DMS153 treated with DMSO at 0.1 percent for 48 hours (cell line): ENCODE results near the gene KRT2.

Experiments
- DNase-seq: peaks from one replicate; lab custom pipeline; 2025; ENCODE audit not compliant: unreplicated experiment; lab: John Stamatoyannopoulos, UW

KRT2 gene

GRCh38 chr12:52667509-52667908 lies 15.5 kb upstream of the KRT2 start:
- no peak for DNase-seq

- DNase-seq: no peak
Measured at GRCh38 chr12:52666471-52666870, 14.5 kb upstream of the KRT2 start.

- DNase-seq: no peak
Measured at GRCh38 chr12:52663420-52663819, 11.4 kb upstream of the KRT2 start.

GRCh38 chr12:52662918-52663229 lies 10.9 kb upstream of the KRT2 start:
- no peak for DNase-seq

GRCh38 chr12:52662093-52662917 lies 10.3 kb upstream of the KRT2 start:
- DNase-seq: no peak

- no peak for DNase-seq
Measured at GRCh38 chr12:52661668-52662067, 9.7 kb upstream of the KRT2 start.

GRCh38 chr12:52660934-52661499 lies 9.0 kb upstream of the KRT2 start:
- no peak for DNase-seq

- no peak for DNase-seq
Measured at GRCh38 chr12:52659951-52660350, 7.9 kb upstream of the KRT2 start.

- no peak for DNase-seq
Measured at GRCh38 chr12:52659395-52659794, 7.4 kb upstream of the KRT2 start.

GRCh38 chr12:52658196-52658595 lies 6.2 kb upstream of the KRT2 start:
- DNase-seq: no peak

- no peak for DNase-seq
Measured at GRCh38 chr12:52657250-52657902, 5.4 kb upstream of the KRT2 start.

- DNase-seq: no peak
Measured at GRCh38 chr12:52656616-52657015, 4.6 kb upstream of the KRT2 start.

- no peak for DNase-seq
Measured at GRCh38 chr12:52655720-52656124, 3.7 kb upstream of the KRT2 start.

- no peak for DNase-seq
Measured at GRCh38 chr12:52655251-52655650, 3.2 kb upstream of the KRT2 start.

- DNase-seq: no peak
Measured at GRCh38 chr12:52650520-52651081, 1.4 kb downstream of the KRT2 start.

- DNase-seq: no peak
Measured at GRCh38 chr12:52649066-52649465, 2.9 kb downstream of the KRT2 start.

- DNase-seq: no peak
Measured at GRCh38 chr12:52648012-52648550, 3.9 kb downstream of the KRT2 start.

- no peak for DNase-seq
Measured at GRCh38 chr12:52647601-52648000, 4.4 kb downstream of the KRT2 start.

GRCh38 chr12:52646613-52647012 lies 5.4 kb downstream of the KRT2 start:
- no peak for DNase-seq

- no peak for DNase-seq
Measured at GRCh38 chr12:52645982-52646381, 6.0 kb downstream of the KRT2 start.

GRCh38 chr12:52645120-52645761 lies 6.8 kb downstream of the KRT2 start:
- DNase-seq: no peak
